Activated T-helper 17 cell treated with anti-CD3 and anti-CD28 coated beads, Interleukin-2, amount 50 U/mL, for 72 hours (primary cell): ENCODE measurements around the gene PERM1. TPM values are rescaled to one million over a fixed set of nuclear protein-coding genes. Genes with fewer than 3 reads are reported as not detected.
"Not testable (repeated sequence)": the region's sequence is repeated elsewhere in the genome, so short reads cannot be mapped to it uniquely, and the experiment has no call there.

Source experiments
- ATAC-seq: fragments of 150-1000 bp; cut with Tn5 transposase; replicated peaks from 2 replicates; pipeline ENCODE4 v1.10.0; 2021; ENCODE audit warnings: mild to moderate bottlenecking, moderate library complexity
- H3K27ac Mint-ChIP-seq: one replicate; pipeline ENCODE4 v1.8.0; 2022; ENCODE audit warnings: mixed read lengths
- H3K27me3 Mint-ChIP-seq: one replicate; pipeline ENCODE4 v1.8.0; 2022; ENCODE audit warnings: mixed read lengths
- H3K36me3 Mint-ChIP-seq: one replicate; pipeline ENCODE4 v1.8.0; 2022; ENCODE audit warnings: low read depth, mild to moderate bottlenecking, mixed read lengths
- H3K4me1 Mint-ChIP-seq: one replicate; pipeline ENCODE4 v1.8.0; 2022; ENCODE audit warnings: mixed read lengths
- H3K4me3 Mint-ChIP-seq: one replicate; pipeline ENCODE4 v1.8.0; 2022; ENCODE audit warnings: mild to moderate bottlenecking, mixed read lengths
- H3K9me3 Mint-ChIP-seq: one replicate; pipeline ENCODE4 v1.8.0; 2022; ENCODE audit warnings: mixed read lengths
- total RNA-seq, 2 donors: library from RNA; stranded (reverse); gene quantifications; one replicate each; pipeline ENCODE4 v1.2.3, GENCODE V29; 2022

PERM1 gene
- total RNA-seq, 2 donors from 2014 or later: not detected

GRCh38 chr1:950268-950667 is 31.6 kb downstream of the PERM1 start:
- peaks cover 96% of the 10 kb centered on the region for H3K36me3 Mint-ChIP-seq

DNA sequence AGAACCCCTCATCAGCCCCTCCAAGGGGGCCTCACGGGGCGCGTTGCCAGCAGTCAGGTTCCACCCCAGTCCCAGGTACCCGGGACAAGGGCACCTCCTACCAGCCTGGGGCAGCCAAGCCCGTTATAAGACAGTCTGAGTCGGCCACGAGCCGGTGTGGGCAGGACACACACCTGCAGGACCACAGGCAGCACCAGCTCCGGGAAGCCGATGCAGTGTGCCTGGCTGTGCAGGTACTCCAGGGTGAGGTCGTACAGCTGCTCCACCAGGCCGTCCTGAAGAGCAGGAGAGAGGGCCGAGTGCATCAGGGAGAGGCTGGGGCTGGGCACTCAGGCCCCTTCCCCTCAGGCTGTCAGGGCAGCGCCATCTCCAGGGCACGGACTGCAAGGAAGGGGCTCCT is 33.9 kb downstream of the PERM1 start:
- no peaks in the 10 kb centered on the region for H3K4me1 Mint-ChIP-seq
- no peaks in the 10 kb centered on the region for H3K27me3 Mint-ChIP-seq
- no peak overlapping the region for H3K27ac Mint-ChIP-seq
- no peaks in the 10 kb centered on the region for H3K9me3 Mint-ChIP-seq
- H3K36me3 Mint-ChIP-seq: peaks cover 95% of the 10 kb centered on the region
- no peak for ATAC-seq
- H3K4me3 Mint-ChIP-seq: no peak overlapping the region

More at GRCh38 chr1:950268-950667, 31.6 kb downstream of the PERM1 start:
- Mint-ChIP-seq H3K4me3 (no peak overlapping the region), H3K27me3 (no peaks in the 10 kb centered on the region), H3K9me3 (no peaks in the 10 kb centered on the region), H3K4me1 (peaks cover 4% of the 10 kb centered on the region), H3K27ac (no peak overlapping the region)
- no peak for ATAC-seq

DNA sequence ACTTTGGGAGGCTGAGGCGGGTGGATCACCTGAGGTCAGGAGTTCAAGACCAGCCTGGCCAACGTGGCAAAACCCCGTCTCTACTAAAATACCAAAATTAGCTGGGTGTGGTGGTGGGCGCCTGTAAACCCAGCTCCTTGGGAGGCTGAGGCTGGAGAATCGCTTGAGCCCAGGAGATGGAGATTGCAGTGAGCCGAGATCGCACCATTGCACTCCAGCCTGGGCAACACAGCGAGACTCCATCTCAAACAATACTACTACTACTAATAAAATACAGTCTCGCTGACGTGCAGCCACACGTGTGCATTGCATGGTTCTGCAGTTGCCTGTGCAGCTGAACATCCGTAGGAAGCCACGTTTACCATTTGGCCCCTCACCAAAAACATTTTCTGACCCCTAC is 35.1 kb downstream of the PERM1 start:
- not testable (repeated sequence) for H3K4me1 Mint-ChIP-seq, H3K27me3 Mint-ChIP-seq, H3K4me3 Mint-ChIP-seq, H3K9me3 Mint-ChIP-seq, H3K27ac Mint-ChIP-seq, ATAC-seq
- peaks cover 87% of the 10 kb centered on the region for H3K36me3 Mint-ChIP-seq

GRCh38 chr1:945688-946556 is 36.0 kb downstream of the PERM1 start:
- ATAC-seq: no peak
- Mint-ChIP-seq H3K4me1 (no peaks in the 10 kb centered on the region), H3K4me3 (no peak overlapping the region), H3K27me3 (peaks cover 3% of the 10 kb centered on the region), H3K9me3 (no peaks in the 10 kb centered on the region), H3K36me3 (peaks cover 78% of the 10 kb centered on the region), H3K27ac (no peak overlapping the region)

GRCh38 chr1:944341-945325 is 37.3 kb downstream of the PERM1 start:
- ATAC-seq: no peak
- Mint-ChIP-seq H3K9me3 (no peaks in the 10 kb centered on the region), H3K4me1 (no peaks in the 10 kb centered on the region), H3K27ac (no peak overlapping the region), H3K4me3 (no peak overlapping the region), H3K36me3 (peaks cover 65% of the 10 kb centered on the region), H3K27me3 (peaks cover 3% of the 10 kb centered on the region)

DNA sequence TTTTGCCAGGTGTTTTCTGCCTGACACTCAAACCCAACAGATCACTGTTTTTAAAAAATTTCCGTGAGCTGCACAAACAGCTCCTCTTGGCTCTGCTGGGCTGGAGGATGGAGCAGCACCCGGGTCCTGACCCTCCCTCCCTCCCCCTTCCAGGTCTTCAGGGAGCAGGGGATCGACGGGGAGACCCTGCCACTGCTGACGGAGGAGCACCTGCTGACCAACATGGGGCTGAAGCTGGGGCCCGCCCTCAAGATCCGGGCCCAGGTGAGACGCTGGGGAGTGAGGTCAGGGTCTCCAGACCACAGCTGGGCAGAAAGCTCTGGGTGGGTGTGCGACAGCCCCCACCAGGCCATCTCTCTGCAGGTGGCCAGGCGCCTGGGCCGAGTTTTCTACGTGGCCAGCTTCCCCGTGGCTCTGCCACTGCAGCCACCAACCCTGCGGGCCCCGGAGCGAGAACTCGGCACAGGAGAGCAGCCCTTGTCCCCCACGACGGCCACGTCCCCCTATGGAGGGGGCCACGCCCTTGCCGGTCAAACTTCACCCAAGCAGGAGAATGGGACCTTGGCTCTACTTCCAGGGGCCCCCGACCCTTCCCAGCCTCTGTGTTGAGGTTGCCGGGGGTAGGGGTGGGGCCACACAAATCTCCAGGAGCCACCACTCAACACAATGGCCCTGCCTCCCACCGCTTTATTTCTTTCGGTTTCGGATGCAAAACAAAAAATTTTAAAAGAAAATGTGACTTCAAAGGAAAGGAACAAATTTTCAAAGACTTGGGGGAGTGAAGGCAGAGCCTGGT is 38.1 kb downstream of the PERM1 start:
- Mint-ChIP-seq H3K27me3 (peaks cover 6% of the 10 kb centered on the region), H3K9me3 (no peaks in the 10 kb centered on the region), H3K4me3 (no peak overlapping the region), H3K27ac (no peak overlapping the region), H3K36me3 (peaks cover 56% of the 10 kb centered on the region), H3K4me1 (no peaks in the 10 kb centered on the region)
- ATAC-seq: no peak

GRCh38 chr1:942864-943533 is 38.9 kb downstream of the PERM1 start:
- ATAC-seq: no peak
- no peak overlapping the region for H3K4me3 Mint-ChIP-seq
- H3K36me3 Mint-ChIP-seq: peaks cover 49% of the 10 kb centered on the region
- peaks cover 6% of the 10 kb centered on the region for H3K27me3 Mint-ChIP-seq
- no peaks in the 10 kb centered on the region for H3K9me3 Mint-ChIP-seq
- H3K27ac Mint-ChIP-seq: no peak overlapping the region
- H3K4me1 Mint-ChIP-seq: no peaks in the 10 kb centered on the region

GRCh38 chr1:942411-942821 is 39.5 kb downstream of the PERM1 start:
- Mint-ChIP-seq H3K27me3 (peaks cover 9% of the 10 kb centered on the region), H3K4me3 (no peak overlapping the region), H3K4me1 (no peaks in the 10 kb centered on the region), H3K36me3 (peaks cover 43% of the 10 kb centered on the region), H3K9me3 (no peaks in the 10 kb centered on the region), H3K27ac (no peak overlapping the region)
- ATAC-seq: no peak

DNA sequence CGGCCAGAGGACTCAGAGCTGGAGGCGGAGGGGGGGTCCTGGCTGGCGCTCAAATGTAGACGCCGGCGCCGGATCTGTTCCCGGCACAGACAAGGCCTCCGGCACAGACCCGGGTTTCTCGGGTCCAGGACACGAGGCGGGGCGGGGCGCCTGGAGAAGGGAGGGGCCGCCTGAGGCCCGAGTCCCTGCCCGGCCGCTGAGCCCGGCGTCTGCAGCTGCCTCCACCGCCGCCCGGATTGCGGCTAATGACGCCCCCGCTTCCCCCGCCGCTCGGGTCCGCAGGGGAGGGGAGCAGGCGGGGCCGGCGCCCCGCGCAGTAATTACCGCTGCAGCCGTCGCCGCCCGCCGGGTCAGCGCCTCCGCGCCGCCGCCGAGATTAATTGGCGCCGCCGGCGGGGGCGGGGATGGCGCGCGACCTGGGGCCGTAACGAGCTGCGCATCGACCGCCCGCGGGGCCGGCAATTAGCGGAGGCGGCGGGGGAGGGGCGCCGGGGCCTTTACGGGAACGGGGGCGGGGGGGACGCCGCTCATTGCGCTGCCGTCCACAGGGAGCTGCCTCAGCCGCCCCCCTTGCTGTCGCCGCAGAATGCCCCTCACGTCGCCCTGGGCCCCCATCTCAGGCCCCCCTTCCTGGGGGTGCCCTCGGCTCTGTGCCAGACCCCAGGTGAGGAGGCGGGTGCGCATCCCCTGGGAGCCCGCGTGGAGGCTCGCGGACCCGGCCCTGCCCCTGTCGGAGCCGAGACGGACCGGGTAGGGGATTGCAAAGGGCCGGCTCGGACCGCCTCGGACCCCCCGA is 40.1 kb downstream of the PERM1 start:
- Mint-ChIP-seq H3K27me3 (peaks cover 9% of the 10 kb centered on the region), H3K4me1 (no peaks in the 10 kb centered on the region), H3K27ac (no peak overlapping the region), H3K36me3 (peaks cover 36% of the 10 kb centered on the region), H3K4me3 (peak overlapping the region; percentile 68), H3K9me3 (no peaks in the 10 kb centered on the region)
- peak; percentile 23 for ATAC-seq

GRCh38 chr1:941015-941587 is 40.8 kb downstream of the PERM1 start:
- peaks cover 9% of the 10 kb centered on the region for H3K27me3 Mint-ChIP-seq
- H3K36me3 Mint-ChIP-seq: peaks cover 30% of the 10 kb centered on the region
- no peak overlapping the region for H3K27ac Mint-ChIP-seq
- peak; percentile 14 for ATAC-seq
- H3K4me1 Mint-ChIP-seq: no peaks in the 10 kb centered on the region
- H3K4me3 Mint-ChIP-seq: peak overlapping the region; percentile 68
- H3K9me3 Mint-ChIP-seq: no peaks in the 10 kb centered on the region

DNA sequence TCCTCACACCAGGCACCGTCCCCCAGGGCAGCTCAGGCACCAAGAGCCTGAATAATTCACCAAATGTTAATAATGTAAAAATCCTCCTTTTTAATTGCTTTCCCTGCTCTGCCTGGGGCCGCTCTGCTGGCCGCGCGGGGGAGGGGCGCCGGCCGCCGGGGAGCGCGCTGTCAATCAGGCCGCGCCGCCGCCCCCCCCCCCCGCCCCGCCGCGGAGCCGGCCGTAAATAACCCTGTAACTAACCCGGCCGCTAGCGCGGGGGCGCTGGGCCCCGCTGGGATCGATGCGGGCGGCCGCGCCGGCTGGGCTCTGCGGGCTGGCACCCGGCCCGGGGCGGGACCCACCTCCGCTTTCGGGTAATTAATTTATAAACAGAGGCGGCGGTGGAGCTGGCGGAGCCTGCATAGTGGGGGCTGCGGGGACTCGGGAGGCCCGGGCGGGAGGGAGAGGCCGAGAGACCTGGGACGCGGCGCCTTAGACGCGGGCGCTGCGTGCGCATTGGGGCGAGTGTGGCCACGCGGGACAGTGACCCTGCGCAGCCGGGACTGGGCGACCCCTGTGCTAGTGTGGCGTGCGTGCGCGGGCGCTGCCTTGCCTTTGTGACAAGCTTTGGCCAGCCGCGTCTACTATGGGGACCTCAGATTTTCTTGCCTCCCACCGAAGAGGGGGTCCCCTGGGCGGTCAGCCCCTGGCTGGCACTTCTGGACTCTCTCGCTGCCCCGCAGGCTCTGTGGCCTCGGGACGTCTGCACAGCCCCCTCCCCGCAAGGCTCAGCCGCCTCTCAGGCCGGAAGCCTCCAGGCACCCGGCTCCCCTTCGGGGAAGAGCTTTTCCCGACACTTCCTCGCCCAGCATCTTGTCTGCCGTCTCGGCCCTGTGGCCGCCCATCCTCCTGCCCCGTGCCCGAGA is 41.5 kb downstream of the PERM1 start:
- H3K4me1 Mint-ChIP-seq: no peaks in the 10 kb centered on the region
- peak overlapping the region; percentile 68 for H3K4me3 Mint-ChIP-seq
- no peaks in the 10 kb centered on the region for H3K9me3 Mint-ChIP-seq
- no peak for ATAC-seq
- H3K27me3 Mint-ChIP-seq: peaks cover 9% of the 10 kb centered on the region
- H3K36me3 Mint-ChIP-seq: peaks cover 22% of the 10 kb centered on the region
- no peak overlapping the region for H3K27ac Mint-ChIP-seq

DNA sequence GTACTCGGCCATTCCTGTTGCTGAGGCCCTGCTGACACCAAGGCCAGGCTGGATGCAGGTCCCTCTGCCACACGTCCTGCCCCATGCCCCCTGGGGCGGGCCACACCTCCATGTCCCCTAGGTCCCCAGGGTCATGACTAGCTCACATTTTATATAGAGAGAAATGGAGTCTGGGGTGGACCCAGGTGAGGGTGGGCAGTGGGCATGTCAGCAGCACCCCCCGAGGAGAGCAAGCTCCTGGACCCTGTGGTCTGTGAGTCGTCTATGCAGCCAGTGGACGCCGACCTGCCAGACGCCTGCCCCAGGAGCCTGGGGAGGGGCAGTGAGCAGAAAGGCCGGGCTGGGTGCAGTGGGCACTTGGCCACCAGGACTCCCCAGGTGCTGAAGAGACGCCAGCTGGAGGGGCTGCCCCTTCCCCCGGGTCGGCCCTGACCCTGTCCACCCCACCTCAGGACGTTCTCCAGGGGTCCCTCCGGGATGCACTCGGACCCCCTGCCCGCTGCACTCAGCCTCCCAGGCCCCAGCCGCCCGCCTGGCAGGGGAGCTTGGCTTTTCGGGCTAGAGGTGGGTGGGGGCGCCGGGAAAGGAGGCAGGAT is 42.3 kb downstream of the PERM1 start:
- no peak for ATAC-seq
- peaks cover 15% of the 10 kb centered on the region for H3K27me3 Mint-ChIP-seq
- no peak overlapping the region for H3K4me3 Mint-ChIP-seq
- no peaks in the 10 kb centered on the region for H3K9me3 Mint-ChIP-seq
- no peak overlapping the region for H3K27ac Mint-ChIP-seq
- H3K36me3 Mint-ChIP-seq: peaks cover 15% of the 10 kb centered on the region
- H3K4me1 Mint-ChIP-seq: no peaks in the 10 kb centered on the region
